Measurements from ENCODE around the gene KLF15. TPM values are rescaled to one million over a fixed set of nuclear protein-coding genes. Genes with fewer than 3 reads are reported as not detected.

Gene KLF15
- total and polyA plus RNA-seq, 4 donors: 18.1 to 31.3 (median 24.6) TPM

- no peak for DNase-seq
- Histone ChIP-seq H3K9me3 (ENCODE audit: control insufficient read depth in 4 of 4, insufficient read depth in 3 of 4, low read length in 3 of 4) (peaks cover 0 to 4% (median 1%) of the 10 kb centered on the region in 4 donors), H3K4me3 (no peak overlapping the region), H3K36me3 (ENCODE audit: control insufficient read depth in 4 of 4, insufficient read depth in 4 of 4, low read length in 4 of 4) (no peaks in the 10 kb centered on the region), H3K9ac (ENCODE audit: insufficient read depth in 1 of 2, low read length in 2 of 2) (no peak overlapping the region), H3K4me1 (ENCODE audit: control insufficient read depth in 5 of 5, insufficient read depth in 5 of 5, low read length in 5 of 5) (peaks cover 0 to 33% (median 15%) of the 10 kb centered on the region in 5 donors), H3K27me3 (ENCODE audit: control insufficient read depth in 3 of 3, insufficient read depth in 3 of 3, low read length in 2 of 3) (no peaks in the 10 kb centered on the region), H3K27ac (ENCODE audit: low read depth in 1 of 2, low read length in 1 of 2) (no peak overlapping the region)
- no peak for ATAC-seq (ENCODE audit: insufficient read depth, low FRiP score)
- 96 to 99% methylated on average over 6 of the region's 6 CpGs for WGBS, 2 donors
- TF ChIP-seq, protein P1, sequence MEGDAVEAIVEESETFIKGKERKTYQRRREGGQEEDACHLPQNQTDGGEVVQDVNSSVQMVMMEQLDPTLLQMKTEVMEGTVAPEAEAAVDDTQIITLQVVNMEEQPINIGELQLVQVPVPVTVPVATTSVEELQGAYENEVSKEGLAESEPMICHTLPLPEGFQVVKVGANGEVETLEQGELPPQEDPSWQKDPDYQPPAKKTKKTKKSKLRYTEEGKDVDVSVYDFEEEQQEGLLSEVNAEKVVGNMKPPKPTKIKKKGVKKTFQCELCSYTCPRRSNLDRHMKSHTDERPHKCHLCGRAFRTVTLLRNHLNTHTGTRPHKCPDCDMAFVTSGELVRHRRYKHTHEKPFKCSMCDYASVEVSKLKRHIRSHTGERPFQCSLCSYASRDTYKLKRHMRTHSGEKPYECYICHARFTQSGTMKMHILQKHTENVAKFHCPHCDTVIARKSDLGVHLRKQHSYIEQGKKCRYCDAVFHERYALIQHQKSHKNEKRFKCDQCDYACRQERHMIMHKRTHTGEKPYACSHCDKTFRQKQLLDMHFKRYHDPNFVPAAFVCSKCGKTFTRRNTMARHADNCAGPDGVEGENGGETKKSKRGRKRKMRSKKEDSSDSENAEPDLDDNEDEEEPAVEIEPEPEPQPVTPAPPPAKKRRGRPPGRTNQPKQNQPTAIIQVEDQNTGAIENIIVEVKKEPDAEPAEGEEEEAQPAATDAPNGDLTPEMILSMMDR (IDR thresholded peaks at IDR 0.05; ENCODE audit: control extremely low read depth, extremely low read depth): no peak
Measured at GRCh38 chr3:126313166-126313565, 44.0 kb downstream of the KLF15 start.

DNA sequence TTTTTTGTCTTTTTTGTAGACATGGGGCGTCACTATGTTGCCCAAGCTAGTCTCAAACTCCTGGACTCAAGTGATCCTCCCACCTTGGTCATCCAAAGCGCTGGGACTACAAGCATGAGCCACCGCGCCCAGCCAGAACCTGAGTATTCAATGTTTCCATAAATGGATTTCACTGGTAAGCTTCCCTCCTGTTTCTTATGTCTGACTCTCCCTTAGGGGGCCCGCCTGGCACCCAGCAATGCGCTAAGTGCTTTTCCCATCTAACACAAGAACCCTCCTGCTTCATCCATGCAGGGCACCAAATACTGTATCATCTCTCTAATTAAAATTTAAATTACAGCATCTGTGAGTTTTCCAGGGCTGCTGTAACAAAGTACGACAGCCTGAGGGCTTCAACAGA, 44.9 kb downstream of the KLF15 start:
- H3K9ac ChIP-seq (ENCODE audit: insufficient read depth in 1 of 2, low read length in 2 of 2): no peak overlapping the region
- H3K36me3 ChIP-seq (ENCODE audit: control insufficient read depth in 4 of 4, insufficient read depth in 4 of 4, low read length in 4 of 4): no peaks in the 10 kb centered on the region
- ATAC-seq (ENCODE audit: insufficient read depth, low FRiP score) (no peak), DNase-seq (no peak)
- 96 to 97% methylated on average over 7 of the region's 7 CpGs for whole genome bisulfite sequencing, 2 donors
- H3K27ac ChIP-seq (ENCODE audit: low read depth in 1 of 2, low read length in 1 of 2): no peak overlapping the region
- no peaks in the 10 kb centered on the region for H3K27me3 ChIP-seq (ENCODE audit: control insufficient read depth in 3 of 3, insufficient read depth in 3 of 3, low read length in 2 of 3)
- no peak overlapping the region for H3K4me3 ChIP-seq
- peaks cover 0 to 2% (median 0%) of the 10 kb centered on the region in 4 donors for H3K9me3 ChIP-seq (ENCODE audit: control insufficient read depth in 4 of 4, insufficient read depth in 3 of 4, low read length in 3 of 4)
- TF ChIP-seq, protein P1 (IDR thresholded peaks at IDR 0.05; ENCODE audit: control extremely low read depth, extremely low read depth): no peak
- peaks cover 0 to 33% (median 15%) of the 10 kb centered on the region in 5 donors for H3K4me1 ChIP-seq (ENCODE audit: control insufficient read depth in 5 of 5, insufficient read depth in 5 of 5, low read length in 5 of 5)

- Histone ChIP-seq H3K4me3 (no peak overlapping the region), H3K9me3 (ENCODE audit: control insufficient read depth in 4 of 4, insufficient read depth in 3 of 4, low read length in 3 of 4) (peaks cover 0 to 2% (median 0%) of the 10 kb centered on the region in 4 donors), H3K27ac (ENCODE audit: low read depth in 1 of 2, low read length in 1 of 2) (no peak overlapping the region), H3K36me3 (ENCODE audit: control insufficient read depth in 4 of 4, insufficient read depth in 4 of 4, low read length in 4 of 4) (no peaks in the 10 kb centered on the region), H3K27me3 (ENCODE audit: control insufficient read depth in 3 of 3, insufficient read depth in 3 of 3, low read length in 2 of 3) (no peaks in the 10 kb centered on the region), H3K9ac (ENCODE audit: insufficient read depth in 1 of 2, low read length in 2 of 2) (no peak overlapping the region), H3K4me1 (ENCODE audit: control insufficient read depth in 5 of 5, insufficient read depth in 5 of 5, low read length in 5 of 5) (peaks cover 0 to 30% (median 15%) of the 10 kb centered on the region in 5 donors)
- TF ChIP-seq, protein P1 (IDR thresholded peaks at IDR 0.05; ENCODE audit: control extremely low read depth, extremely low read depth): no peak
- DNase-seq (no peak), ATAC-seq (ENCODE audit: insufficient read depth, low FRiP score) (no peak)
- 76 to 84% methylated on average over 7 of the region's 7 CpGs for WGBS, 2 donors
Measured at GRCh38 chr3:126311338-126311978, 45.8 kb downstream of the KLF15 start.
